SK-N-SH (cell line): ENCODE results near the gene CRLF1. TPM values are rescaled to one million over a fixed set of nuclear protein-coding genes. Genes with fewer than 3 reads are reported as not detected.

Experiments used
- CTCF ChIA-PET: fragments of 300-600, 350-600 bp; formaldehyde crosslinking; extraction: SDS; loops from one replicate; lab custom pipeline; 2021; lab: Yijun Ruan, JAX
- POLR2A ChIA-PET: fragments of 350-600 bp; sonication (Branson Sonifier 250); formaldehyde crosslinking; extraction: SDS; loops from one replicate; lab custom pipeline; 2020; ENCODE audit warnings: antibody characterized with exemption, inconsistent platforms; lab: Yijun Ruan, JAX
- DNase-seq: peaks from one replicate; pipeline ENCODE4 v3.0.0; 2012
- H2AFZ ChIP-seq: fragments of 200-600 bp; sonication (generic); 2 replicates; pipeline ENCODE4 v1.8.1; 2016; ENCODE audit warnings: antibody characterized with exemption, mild to moderate bottlenecking, low read depth
- H3F3A ChIP-seq: fragments of 200-600 bp; sonication (generic); replicated peaks from 2 replicates; pipeline ENCODE3; 2016; ENCODE audit warnings: antibody characterized with exemption, mild to moderate bottlenecking; ENCODE audit not compliant: insufficient read depth
- H3K27ac ChIP-seq, 2 experiments: fragments of 200-500 bp in 1 of 2; fragments of 200-600 bp in 1 of 2; sonication (Bioruptor generic) in 1 of 2; sonication (generic), shearing (Covaris generic) in 1 of 2; 2 replicates each; pipeline versions ENCODE4 v1.5.1 to v1.6.1; 2014 to 2016; ENCODE audit warnings: low read depth in 2 of 2, inconsistent platforms in 1 of 2, low read length in 1 of 2, mild to moderate bottlenecking in 1 of 2, mixed read lengths in 1 of 2
- H3K27me3 ChIP-seq: fragments of 200-600 bp; sonication (generic), shearing (Covaris generic); 2 replicates; pipeline ENCODE4 v1.6.1; 2016; ENCODE audit warnings: mixed run types; ENCODE audit not compliant: insufficient read depth
- H3K36me3 ChIP-seq, 2 experiments: fragments of 200-500 bp in 1 of 2; fragments of 200-600 bp in 1 of 2; sonication (Bioruptor generic) in 1 of 2; sonication (generic) in 1 of 2; replicated peaks in 1 of 2; 2 replicates each; pipeline versions ENCODE3 to v1.5.1; 2014 to 2016; ENCODE audit warnings: low read length in 1 of 2, mild to moderate bottlenecking in 1 of 2; ENCODE audit not compliant: insufficient read depth in 2 of 2, control insufficient read depth in 1 of 2
- H3K4me1 ChIP-seq, 2 experiments: fragments of 200-500 bp in 1 of 2; fragments of 200-600 bp in 1 of 2; sonication (Bioruptor generic) in 1 of 2; sonication (generic), shearing (Covaris generic) in 1 of 2; 2 replicates each; pipeline versions ENCODE4 v1.5.1 to v1.6.1; 2014 to 2016; ENCODE audit warnings: low read depth in 1 of 2, low read length in 1 of 2, mixed run types in 1 of 2; ENCODE audit not compliant: insufficient read depth in 2 of 2, control insufficient read depth in 1 of 2
- H3K4me2 ChIP-seq: fragments of 200-600 bp; sonication (generic), shearing (Covaris generic); 2 replicates; pipeline ENCODE4 v1.6.1; 2017; ENCODE audit warnings: mixed run types
- H3K4me3 ChIP-seq, 2 experiments: fragments of 200-500 bp in 1 of 2; fragments of 200-600 bp in 1 of 2; sonication (Bioruptor generic) in 1 of 2; sonication (generic), shearing (Covaris generic) in 1 of 2; 2 replicates each; pipeline versions ENCODE4 v1.5.1 to v1.8.1; 2014 to 2016; ENCODE audit warnings: low read depth in 2 of 2, inconsistent platforms in 1 of 2, low read length in 1 of 2, mild to moderate bottlenecking in 1 of 2, mixed read lengths in 1 of 2, moderate library complexity in 1 of 2
- H3K79me2 ChIP-seq: fragments of 200-600 bp; sonication (generic); 2 replicates; pipeline ENCODE4 v1.8.1; 2017; ENCODE audit warnings: mild to moderate bottlenecking; ENCODE audit not compliant: insufficient read depth
- H3K9ac ChIP-seq: fragments of 200-600 bp; sonication (generic); 2 replicates; pipeline ENCODE4 v1.6.1; 2017; ENCODE audit warnings: mixed run types
- H3K9me2 ChIP-seq: fragments of 200-600 bp; sonication (generic); 2 replicates; pipeline ENCODE4 v1.6.1; 2017; ENCODE audit warnings: mixed run types
- H3K9me3 ChIP-seq: fragments of 200-600 bp; sonication (generic); 2 replicates; pipeline ENCODE4 v1.6.1; 2017; ENCODE audit warnings: mixed run types, mild to moderate bottlenecking, moderate library complexity
- H4K20me1 ChIP-seq: fragments of 200-600 bp; sonication (generic); 2 replicates; pipeline ENCODE4 v1.6.1; 2017; ENCODE audit warnings: mild to moderate bottlenecking, mixed run types; ENCODE audit not compliant: insufficient read depth
- ELF1 ChIP-seq: IDR thresholded peaks from 2 replicates; pipeline ENCODE4 v1.4.0; 2012
- EZH2phosphoT487 ChIP-seq: fragments of 200-600 bp; sonication (generic); IDR thresholded peaks from 2 replicates; pipeline ENCODE4 v1.6.1; 2017; ENCODE audit warnings: low read depth, mixed run types, mild to moderate bottlenecking, antibody characterized with exemption, moderate library complexity, borderline replicate concordance
- FOXJ3 ChIP-seq: sonication (generic); formaldehyde crosslinking; IDR thresholded peaks from 2 replicates; pipeline ENCODE4 v1.5.1; 2020; ENCODE audit warnings: mild to moderate bottlenecking, missing genetic modification reagents
- IRF3 ChIP-seq: fragments of 150-350 bp; IDR thresholded peaks from 2 replicates; pipeline ENCODE4 v1.6.1; 2016; ENCODE audit warnings: mild to moderate bottlenecking, low read depth, low read length
- MEF2A ChIP-seq: IDR thresholded peaks from 2 replicates; pipeline ENCODE4 v1.4.0; 2012; ENCODE audit warnings: low read depth, borderline replicate concordance
- MXI1 ChIP-seq: IDR thresholded peaks from 2 replicates; pipeline ENCODE4 v1.6.1; 2012; ENCODE audit warnings: mild to moderate bottlenecking, low read depth, low read length, improper control_type of control experiment
- RFX5 ChIP-seq: IDR thresholded peaks from 2 replicates; pipeline ENCODE4 v1.6.1; 2012; ENCODE audit warnings: mild to moderate bottlenecking, improper control_type of control experiment, low read length
- SIN3A ChIP-seq: IDR thresholded peaks from 2 replicates; pipeline ENCODE4 v1.6.1; 2012; ENCODE audit warnings: low read depth, mild to moderate bottlenecking, low read length, moderate library complexity, borderline replicate concordance
- SMC3 ChIP-seq: IDR thresholded peaks from 2 replicates; pipeline ENCODE4 v1.6.1; 2012; ENCODE audit warnings: low read depth, low read length, improper control_type of control experiment
- USF2 ChIP-seq: fragments of 150-350 bp; IDR thresholded peaks from 2 replicates; pipeline ENCODE4 v1.6.1; 2017; ENCODE audit warnings: antibody characterized with exemption, low read length, low read depth, borderline replicate concordance
- WGBS: methylation state at CpG from one replicate; pipeline ENCODE4 v1.1.6; 2017; ENCODE audit warnings: low lambda C conversion rate; 5-methylcytosine and 5-hydroxymethylcytosine counted together
- polyA plus RNA-seq, 3 experiments: library from polyadenylated mRNA; depleted of rRNA; stranded (reverse); fragments of >200 nt; gene quantifications; 2 replicates each; pipeline ENCODE4 v1.2.3, GENCODE V29; 2012

The CRLF1 gene
- polyA plus RNA-seq, 1 of the 3 experiments (the other 2 are of a cell fraction), result 0.71 TPM

GRCh38 chr19:18651733-18652132, 45.1 kb upstream of the CRLF1 start:
- Histone ChIP-seq H3F3A (no peaks in the 10 kb centered on the region), H3K9me2 (no peaks in the 10 kb centered on the region), H3K9ac (no peak overlapping the region), H3K27me3 (no peaks in the 10 kb centered on the region), H2AFZ (no peak overlapping the region), H3K79me2 (no peaks in the 10 kb centered on the region), H3K27ac (no peak overlapping the region), H4K20me1 (no peaks in the 10 kb centered on the region), H3K4me3 (no peak overlapping the region), H3K9me3 (no peaks in the 10 kb centered on the region), H3K36me3 (no peaks in the 10 kb centered on the region), H3K4me2 (no peak overlapping the region), H3K4me1 (peaks cover 0 to 6% of the 10 kb centered on the region in 2 experiments; a peak in 1 of 4 replicates)
- TF ChIP-seq SIN3A (no peak), SMC3 (no peak), MXI1 (no peak), USF2 (no peak), EZH2phosphoT487 (no peak), FOXJ3 (CRISPR knock-in tag) (no peak)
- 75% methylated on average over 4 of the region's 6 CpGs for WGBS
- ChIA-PET POLR2A (no interaction called here), CTCF (interaction anchor here (0.9 kb wide), 1 partner anchor 37 kb away, joined by 4 read pairs; no protein-coding TSS in a partner anchor)
- DNase-seq, result no peak

GRCh38 chr19:18651300-18651699, 44.7 kb upstream of the CRLF1 start:
- H4K20me1 ChIP-seq, result 0 out of 2 replicates have a peak, but pooled peaks cover 3% of the 10 kb centered on the region
- no peak overlapping the region for H3K4me2 ChIP-seq
- no peak overlapping the region for H3K4me3 ChIP-seq
- no peaks in the 10 kb centered on the region for H3K9me2 ChIP-seq
- peaks cover 2% of the 10 kb centered on the region; the same call in 1 of the 2 replicates for H3K79me2 ChIP-seq
- no peak overlapping the region for H3K27ac ChIP-seq
- no peaks in the 10 kb centered on the region for H3F3A ChIP-seq
- no peak overlapping the region for H2AFZ ChIP-seq
- no peaks in the 10 kb centered on the region for H3K36me3 ChIP-seq
- ChIA-PET CTCF (no interaction called here), POLR2A (no interaction called here)
- WGBS, result no CpG with 5 or more reads among the region's 1 CpG
- TF ChIP-seq FOXJ3 (CRISPR knock-in tag) (no peak), ELF1 (no peak), IRF3 (no peak), RFX5 (no peak), MEF2A (no peak)
- no peak overlapping the region for H3K9ac ChIP-seq
- H3K27me3 ChIP-seq, result no peaks in the 10 kb centered on the region
- H3K9me3 ChIP-seq, result no peaks in the 10 kb centered on the region
- peaks cover 0 to 6% of the 10 kb centered on the region in 2 experiments; a peak in 1 of 4 replicates for H3K4me1 ChIP-seq
- DNase-seq, result no peak
